Inferior parietal cortex (tissue), 1 donor: ENCODE measurements around the gene AOAH.

Experiments
- DNase-seq: peaks from one replicate; pipeline ENCODE4 v3.0.0-alpha.2; 2016; ENCODE audit errors: extremely low spot score

AOAH gene

DNA sequence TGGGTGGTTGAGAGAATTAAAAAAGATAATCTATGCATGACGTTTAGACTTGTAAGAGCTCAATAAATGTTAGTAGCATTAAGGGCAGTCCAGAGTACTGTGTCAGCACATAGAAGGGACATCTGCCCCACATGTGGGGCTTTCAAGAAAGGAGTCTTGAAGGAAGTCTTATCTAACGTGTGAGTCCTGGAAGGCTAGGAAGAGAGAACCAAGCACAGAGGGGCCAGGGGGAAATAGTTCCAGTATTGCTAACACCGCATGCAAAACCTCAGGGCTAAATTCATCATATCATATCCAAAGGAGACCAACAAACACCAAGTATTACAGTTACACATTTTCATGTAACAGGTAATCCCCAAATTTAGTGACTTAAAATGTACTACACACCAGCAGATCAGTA lies 122.7 kb downstream of the AOAH start:
- DNase-seq, result no peak

DNA sequence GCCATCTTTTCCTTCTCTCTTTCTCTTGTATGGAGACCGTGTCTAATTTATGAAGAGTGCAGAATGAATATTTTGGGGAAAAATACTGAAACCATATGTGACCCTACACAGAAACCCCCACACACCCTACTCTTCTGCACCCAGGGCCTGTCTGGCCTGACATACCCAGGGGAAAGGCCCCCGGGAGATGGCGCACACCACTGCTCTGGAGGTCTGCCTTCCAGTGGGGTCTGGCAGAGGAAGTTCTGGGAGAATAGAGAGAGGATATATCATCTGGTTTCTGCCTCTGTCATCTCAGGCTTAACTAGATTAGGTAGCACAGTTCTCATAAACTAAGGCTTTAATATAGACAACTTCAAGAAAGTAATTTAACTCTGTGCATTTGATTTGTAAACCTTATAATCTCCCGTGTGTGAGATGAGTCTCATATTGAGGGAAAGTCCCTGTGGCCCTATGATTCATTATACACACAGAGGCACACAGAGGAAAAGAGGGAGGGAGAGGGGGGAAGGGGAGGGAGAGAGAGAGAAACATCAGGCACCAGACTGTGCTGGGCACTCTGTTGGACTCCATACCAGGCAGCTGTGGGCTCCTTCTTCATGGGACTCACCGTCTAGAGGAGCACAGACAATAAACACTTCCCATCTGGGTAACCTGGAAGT lies 123.3 kb downstream of the AOAH start:
- DNase-seq, result no peak

DNA sequence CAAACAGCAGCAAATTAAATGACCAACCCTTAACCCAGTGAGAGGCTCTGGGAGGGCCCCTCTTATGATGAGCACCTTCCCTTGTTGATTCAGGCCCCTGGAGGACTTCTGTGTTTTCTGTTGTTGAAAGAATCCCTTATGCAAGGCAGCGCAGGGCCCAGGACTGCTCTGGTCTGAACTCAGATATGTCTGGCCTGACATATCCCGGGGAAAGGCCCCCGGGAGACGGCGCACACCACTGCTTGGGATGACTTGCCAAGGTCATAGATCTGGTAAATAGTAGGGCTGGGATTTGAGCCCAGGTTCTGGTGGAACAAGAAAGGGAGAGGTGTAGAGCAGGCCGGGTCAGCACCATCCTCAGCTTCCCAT lies 124.0 kb downstream of the AOAH start:
- no peak for DNase-seq

DNA sequence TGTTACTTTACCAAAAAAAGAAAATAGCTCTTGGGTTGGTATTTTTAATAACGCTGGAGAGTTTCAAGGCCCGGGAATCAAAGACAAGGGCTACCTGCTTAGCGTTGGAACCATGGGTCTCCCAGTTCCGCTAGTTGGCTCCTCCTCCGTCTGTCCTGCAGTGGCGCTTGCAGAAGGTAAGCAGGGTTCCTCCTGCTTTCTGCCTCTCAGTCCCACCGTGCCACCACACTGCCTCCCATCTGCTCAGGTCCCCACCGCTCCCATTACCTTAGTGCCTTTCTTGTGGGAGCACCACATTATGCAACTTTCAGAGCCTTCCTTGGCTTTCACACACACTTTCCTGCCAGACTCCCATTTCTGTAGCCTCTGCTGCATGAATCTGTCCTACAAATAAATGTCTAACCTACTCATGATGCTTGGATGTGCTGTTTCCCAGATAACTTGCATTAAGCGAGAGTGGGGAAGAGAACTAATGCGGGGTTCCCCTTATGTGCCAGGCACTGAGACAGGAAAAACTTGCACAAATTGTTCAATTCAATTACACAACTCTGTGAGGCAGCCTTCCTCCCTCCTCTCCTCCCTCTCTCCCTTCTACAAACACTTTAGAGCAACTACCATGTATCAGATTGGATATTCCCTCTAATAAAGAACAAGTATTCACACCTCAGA lies 124.5 kb downstream of the AOAH start:
- no peak for DNase-seq

DNA sequence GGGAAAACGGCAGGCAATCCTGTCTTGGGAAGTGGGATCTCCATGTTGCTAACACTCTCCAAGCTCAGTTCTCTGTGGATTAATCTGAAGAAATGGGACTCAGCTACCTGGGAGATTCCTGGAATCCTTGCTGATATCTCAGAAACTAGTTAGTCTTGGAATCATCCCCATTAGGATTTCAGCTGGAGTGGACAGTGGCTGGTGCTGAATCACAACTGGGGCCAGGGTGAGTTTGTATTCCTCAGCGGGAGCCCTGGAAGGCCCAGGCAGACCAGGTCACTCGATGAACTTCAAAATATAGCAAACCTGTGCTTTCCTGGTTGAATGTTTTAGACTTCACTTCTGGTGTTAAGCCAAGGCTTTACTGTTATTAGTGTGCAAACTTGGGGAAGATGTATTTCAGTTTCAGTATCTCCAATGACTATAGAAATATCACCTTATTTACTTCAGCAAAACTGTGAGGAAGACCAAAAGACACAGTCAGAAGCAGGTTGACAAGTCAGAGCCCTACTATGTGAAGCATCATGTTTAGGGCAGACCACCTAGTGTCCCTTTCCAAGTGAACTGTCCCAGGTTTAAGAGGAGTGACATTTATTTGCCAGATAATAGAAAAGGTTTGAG lies 126.1 kb downstream of the AOAH start:
- no peak for DNase-seq

DNA sequence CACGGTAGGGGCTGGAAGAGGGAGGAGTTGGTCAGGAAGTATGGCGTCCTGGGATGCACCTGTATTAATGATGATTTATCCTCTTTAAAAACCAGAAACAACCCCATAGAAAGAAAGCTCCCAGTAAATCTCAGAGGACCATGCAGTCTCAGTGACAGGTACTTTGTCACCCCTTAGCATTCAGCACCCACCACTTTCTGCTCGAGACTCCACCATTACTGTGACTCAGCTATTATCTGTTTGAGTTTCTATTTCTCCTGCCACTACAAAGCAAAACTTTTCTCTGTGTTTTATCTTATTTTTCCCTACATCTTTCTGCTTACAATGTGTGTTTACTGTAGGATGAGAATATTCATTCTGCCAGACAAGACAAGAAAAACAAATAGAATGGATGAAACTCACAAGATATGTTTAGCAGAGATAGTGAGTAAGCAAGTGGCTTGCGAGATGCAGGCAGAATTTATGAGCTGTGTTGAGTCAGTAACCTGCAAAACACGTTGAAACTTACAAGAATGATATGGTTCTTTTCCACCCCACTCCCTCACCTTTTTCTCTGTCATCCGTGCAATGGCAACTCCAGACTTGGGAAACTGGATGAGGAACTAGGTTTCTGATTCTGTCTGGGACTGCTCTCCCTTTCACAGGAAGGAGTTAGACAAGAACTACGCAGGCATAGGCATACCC lies 127.1 kb downstream of the AOAH start:
- DNase-seq, result no peak

DNA sequence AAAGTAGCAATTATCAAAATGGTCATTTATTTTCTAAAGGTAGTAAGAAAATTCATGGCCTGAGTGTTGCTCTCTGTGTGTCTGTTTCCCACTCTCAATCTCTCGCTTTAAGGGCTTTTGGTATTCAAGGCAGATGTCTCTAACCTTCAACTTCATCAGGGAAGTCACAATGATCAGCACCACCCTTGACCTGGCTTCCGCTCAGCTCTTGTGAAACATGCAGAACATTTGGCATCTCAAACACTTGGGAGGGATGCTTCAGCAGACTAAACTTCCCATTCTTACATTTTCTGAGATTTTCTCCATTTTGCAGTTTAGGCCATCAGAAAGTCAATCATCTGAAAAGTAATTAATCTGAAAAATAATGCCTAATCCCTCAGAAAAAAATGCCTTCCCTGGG lies 129.8 kb downstream of the AOAH start:
- DNase-seq, result no peak

DNA sequence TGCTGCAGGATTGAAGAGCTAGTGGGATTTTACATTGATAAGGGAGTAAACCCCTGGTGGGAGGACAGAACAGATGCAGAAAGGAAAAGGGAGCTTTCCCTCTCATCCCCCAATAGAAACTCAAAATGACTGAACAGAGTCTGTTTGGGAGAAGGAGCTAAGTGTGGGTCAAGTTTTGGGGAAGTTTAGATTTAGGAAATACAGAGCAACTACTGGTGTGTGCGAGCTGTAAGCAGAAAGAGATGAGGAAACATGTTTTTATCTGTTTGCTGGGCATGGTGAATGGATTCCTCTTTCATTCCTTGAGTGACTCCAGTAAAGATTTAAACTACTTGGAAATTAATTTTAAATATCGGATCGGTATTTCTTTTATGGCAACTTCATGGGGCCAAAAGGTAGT lies 132.7 kb downstream of the AOAH start:
- no peak for DNase-seq

DNA sequence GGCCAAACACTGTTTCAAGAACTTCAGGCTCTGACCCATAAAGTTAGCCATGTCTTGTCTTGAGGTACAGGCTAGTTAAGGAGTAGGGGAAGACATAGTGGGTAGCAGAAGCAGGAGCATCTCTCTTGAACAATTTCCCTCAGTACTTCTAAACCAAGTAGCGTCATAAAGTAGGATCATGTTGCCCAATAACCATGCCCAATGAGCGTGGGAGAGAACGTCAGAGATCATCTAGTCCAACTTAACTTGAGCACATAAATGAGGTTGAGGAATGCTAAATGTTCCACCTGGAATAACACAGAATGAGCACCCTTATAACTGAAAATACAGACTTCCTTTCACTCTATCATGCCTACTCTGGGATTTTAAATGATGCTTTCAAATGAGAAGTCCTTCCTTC lies 134.9 kb downstream of the AOAH start:
- no peak for DNase-seq

DNA sequence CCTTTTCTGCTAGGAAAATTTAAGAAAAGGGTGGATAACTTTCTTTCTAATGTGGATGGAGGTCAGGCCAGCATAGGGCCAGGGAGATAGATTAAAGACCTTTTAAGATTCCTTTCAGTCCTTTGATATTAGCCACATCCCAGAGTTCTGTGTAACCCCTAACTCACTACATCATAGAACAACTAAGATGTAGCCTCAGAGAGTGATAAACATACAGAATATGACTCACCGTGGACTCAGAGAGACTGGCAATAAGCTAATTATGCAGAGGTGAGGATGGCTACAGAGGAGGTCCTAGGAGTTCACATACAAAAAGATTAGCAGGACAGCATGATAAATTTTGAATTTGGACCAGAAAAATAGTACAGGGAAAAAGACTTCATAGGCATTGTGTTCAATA lies 141.0 kb downstream of the AOAH start:
- no peak for DNase-seq

DNA sequence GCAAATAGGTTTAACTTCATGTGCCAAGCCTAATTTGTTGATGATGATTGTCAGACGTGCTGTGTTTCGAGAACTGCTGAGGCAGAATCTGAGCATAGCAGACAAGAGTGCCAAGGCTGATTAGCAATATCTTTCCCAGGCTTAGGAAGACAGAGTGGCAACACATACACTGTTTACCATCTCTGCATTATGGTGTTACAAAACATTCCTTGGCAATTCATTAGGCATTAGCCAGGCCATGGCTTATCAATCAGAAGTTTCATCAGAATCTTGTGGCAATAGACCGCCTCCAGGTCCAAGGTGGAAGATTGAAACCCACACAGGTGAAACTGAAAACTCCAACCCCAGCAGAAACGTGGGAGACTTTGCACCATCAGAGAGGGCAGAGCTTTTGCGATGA lies 148.5 kb downstream of the AOAH start:
- no peak for DNase-seq

DNA sequence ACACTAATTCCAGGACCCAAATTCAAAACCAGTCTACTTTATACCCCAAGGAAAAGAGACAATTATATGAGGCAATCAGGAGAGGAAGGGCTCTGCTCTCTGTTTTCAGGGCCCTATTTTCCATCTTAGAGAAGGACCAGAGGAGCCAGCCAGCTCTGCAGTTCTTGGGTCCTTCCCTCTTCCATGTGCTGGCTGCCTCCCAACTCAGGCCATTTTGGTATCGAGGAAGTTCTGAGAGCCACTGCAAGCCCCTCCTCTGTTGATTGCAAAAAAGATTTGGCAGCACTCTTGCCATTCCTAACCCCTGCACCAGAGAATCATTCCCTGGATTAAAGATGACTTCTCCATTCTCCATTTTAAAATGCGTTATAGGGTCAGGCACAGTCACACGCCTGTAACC lies 151.2 kb downstream of the AOAH start:
- no peak for DNase-seq

DNA sequence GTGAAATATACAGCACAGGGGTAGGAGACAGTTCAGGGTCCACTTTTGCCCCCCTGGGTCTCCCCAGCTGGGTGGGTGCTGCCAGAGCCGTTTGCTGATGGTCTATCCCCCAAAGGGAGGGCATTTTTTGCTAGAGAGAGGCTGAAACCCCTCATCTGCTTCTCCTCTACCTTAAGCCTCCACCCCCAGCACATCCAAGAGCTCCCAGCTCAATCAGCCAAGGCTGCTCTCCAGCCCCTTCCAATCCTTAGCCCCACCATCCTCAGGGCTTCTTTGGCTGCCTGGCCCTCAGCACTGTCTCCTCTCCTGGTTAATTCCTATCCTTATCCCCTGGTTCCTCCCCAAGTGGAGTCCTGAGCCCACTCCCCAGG lies 153.1 kb downstream of the AOAH start:
- no peak for DNase-seq

DNA sequence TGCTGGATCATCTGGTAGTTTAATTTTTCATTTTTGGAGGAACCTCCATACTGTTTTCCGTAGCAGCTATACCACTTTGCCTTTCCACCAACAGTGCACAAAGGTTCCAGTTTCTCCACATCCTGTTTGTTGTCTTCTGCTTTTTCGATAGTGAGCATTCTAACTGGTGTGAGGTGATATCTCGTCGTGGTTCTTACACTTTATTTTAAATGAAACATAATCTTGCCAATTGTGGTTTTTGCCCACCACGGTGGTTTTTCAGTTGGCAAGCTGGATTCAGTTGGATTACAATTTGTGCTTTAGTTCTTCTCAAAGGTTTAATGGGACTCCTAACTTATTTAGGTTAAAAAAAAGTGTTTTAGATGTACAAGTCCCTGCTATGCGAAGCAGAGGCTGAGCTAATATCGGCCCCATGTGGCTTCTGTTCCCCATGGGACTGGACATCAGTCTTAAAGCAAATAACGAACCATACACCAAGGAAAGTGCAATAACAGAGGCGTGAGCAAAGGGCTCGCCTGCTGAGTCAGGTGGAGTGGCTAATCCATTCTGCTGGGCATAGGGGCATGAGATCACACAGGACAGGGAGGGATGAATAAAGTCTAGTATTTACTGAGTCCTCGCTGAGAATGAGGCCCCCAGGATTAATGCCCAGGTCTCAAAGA lies 153.6 kb downstream of the AOAH start:
- no peak for DNase-seq

DNA sequence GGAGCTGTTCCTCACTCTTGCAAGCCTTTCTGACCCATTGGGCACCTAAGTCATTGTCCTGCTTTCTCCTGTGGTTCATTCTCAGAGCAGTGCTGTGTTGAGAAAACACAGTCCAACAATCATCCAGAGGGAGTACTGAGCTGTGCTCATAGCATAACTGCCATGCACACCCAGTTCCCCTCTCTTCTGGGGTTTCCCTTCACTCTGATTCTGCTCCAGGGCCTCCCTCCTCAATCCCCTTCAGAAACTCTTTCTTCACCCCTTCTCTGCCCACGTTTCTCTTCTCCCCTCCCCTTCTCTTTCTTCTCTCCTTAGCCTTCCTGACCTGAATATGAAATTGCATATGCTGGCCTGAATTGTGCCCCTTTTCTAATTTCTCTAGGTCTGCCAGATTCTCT lies 155.8 kb downstream of the AOAH start:
- no peak for DNase-seq

DNA sequence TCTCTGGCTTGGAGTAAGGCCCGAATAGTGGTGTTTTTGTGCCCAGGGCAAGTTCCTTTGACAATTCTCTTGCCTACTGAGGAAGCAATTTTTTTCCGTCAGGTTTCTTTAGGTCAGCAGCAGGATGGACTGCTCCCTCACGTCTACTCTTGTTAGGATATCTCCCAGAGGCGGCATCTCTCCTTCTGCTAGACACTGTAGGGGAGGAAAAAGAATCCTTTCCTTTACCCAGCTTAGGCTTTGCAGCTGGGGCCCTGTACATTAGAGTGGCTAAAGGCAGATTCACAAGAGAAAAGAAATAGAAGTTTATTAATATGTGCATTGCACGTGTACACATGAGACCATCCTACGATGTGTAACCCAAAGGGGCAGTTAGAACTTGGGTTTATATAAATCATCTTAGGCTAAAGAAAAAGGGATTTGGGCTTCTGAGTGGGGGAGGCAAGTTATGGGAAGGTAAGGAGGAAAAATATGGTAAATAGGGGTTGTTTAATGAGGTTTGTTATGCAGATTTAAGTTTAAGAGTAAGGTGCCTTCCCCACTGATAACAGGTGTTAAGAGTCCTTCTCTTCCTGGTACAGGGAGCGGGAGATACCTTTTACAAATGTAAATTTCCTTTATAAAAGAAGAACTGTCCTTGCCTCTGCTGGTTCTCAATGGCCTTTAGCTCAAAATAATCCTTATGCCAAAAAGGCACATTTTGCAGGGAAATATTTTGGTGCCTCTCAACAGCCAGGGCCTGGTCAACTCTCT lies 156.4 kb downstream of the AOAH start:
- no peak for DNase-seq

DNA sequence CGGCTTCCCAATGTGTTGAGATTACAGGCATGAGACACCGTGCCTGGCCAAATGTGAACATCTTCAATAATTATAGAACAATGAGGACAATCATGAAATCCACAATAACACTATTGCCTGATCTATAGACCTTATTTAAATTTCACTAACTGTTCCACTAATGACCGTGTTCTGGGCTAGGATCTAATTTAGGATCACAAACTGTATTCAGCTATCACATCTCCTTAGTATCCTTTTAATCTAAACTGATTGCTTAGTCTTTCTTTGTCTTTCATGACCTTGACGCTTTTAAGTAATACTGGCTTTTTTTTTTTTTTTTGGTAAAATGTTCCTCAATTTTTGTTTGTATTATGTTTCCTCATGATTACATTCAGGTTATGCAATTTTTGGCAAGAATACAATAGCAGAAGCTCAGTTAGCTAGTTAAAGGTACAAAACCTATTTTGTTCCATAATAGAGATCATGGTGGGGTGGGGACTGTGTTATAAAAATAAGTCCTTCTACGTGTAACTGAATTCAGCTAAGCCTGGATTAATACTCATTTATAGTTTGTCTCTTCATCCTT lies 158.4 kb downstream of the AOAH start:
- no peak for DNase-seq

DNA sequence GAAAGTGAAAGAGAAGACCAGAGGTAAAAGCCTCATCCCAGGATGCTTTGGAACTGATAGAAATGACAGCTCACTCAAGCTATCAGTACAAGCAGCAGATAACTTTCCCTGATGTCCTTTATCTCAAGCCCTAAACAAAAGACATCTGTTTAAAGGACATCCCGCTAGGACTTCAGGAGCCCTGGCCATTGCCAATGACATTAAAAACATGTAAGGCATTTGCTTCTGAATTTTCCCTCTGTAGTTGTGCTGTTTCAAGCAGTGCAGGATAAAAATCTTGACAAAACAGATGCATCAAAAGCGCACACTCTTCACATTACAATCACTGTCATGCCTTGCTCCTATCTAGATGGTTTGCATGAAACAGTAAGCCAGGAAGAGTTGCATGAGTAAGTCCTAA lies 159.8 kb downstream of the AOAH start:
- no peak for DNase-seq

DNA sequence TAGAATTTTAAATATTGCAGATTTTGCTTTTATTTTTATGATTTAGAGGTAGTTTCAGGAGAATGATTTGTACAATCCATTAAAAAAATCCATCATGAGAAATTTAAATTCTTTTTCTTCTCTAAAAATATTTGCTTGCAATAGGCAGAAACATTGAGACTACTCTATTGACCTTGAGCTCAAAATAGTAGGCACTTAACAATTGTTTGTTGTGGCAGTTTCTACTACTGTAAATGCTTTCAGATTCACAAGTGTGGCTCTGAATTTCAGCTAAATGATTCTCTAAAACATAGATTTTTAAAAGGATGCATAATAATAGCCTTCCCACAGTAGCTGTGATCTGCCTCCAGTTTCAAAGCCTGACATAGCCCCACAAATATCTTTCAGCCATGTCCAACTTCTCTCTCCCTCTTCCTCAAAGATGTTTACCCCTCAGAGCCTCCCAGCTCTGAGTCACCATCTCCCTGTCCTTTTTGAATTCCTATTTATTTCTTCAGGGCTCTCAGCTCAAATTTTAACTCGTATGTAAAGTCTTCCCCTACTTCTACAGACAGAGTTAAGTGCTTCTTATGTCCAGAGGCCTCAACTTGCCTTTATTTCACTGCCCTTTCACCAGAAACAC lies 160.5 kb downstream of the AOAH start:
- no peak for DNase-seq

DNA sequence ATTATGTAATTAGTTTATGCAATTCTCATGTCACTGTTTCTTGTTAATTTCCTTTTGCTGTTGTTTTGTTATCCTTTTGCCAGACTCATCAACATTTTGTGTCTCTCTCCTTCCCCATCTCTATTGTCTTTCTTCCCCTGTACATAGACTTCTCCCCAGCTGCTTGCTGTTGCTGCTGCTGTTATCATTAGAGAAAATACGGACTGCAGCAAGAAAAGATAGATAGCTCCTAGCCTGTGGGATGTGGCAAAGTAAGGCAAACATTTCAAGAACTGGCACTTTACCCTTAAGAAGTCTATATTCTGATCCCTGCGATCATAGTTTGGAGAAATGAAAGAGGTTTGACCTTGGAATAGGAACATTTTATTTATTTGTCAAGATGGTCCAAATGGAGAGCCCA lies 162.2 kb downstream of the AOAH start:
- no peak for DNase-seq

DNA sequence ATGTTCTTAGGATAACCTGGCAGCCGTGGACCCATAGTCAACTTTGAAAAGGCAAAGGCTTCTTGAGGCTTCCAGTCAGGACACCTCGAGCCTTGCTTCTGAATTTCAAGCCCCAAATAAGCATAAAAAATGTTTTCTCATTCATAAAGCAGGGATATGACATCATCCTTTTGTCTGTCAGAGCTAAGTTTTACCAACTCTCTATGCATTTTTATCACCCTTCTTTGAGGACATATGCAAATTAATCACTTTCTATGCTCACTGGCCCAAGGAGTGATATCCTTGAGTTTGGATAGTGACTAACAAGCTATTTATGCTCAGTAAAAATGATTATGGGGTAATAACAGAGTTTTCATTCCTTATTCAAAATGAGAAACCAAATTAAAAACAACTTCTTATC lies 175.3 kb downstream of the AOAH start:
- no peak for DNase-seq
